K562 (cell line): ENCODE results near the gene CDKN1B. TPM values are rescaled to one million over a fixed set of nuclear protein-coding genes. Genes with fewer than 3 reads are reported as not detected.

Experiments used
- ATAC-seq: fragments of 200-7000 bp; cut with Tn5 transposase; 3 replicates; pipeline ENCODE4 v1.9.1; 2020; ENCODE audit warnings: moderate library complexity
- BruUV-seq: library from RNA; stranded (reverse); fragments of 400-500 nt; replicated peaks from 2 replicates; lab custom pipeline; 2021; lab: Mats Ljungman, UMichigan
- CTCF ChIA-PET: fragments of 300-600 bp; formaldehyde crosslinking; extraction: SDS; loops from one replicate; lab custom pipeline; 2021; ENCODE audit warnings: low intra/inter-chr PET ratio; lab: Yijun Ruan, JAX
- POLR2A ChIA-PET: fragments of 300-600, 350-650 bp; sonication (Branson Sonifier 250); formaldehyde crosslinking; extraction: SDS; loops from one replicate; lab custom pipeline; 2021; ENCODE audit warnings: antibody characterized with exemption, inconsistent platforms; lab: Yijun Ruan, JAX
- DNase-seq, 4 experiments: peaks; one replicate each; pipeline versions ENCODE4 v3.0.0 to v3.0.0-alpha.2; 2011 to 2018; ENCODE audit warnings: low spot score in 3 of 4, mixed read lengths in 3 of 4; ENCODE audit errors: extremely low read depth in 1 of 4
- FAIRE-seq: peaks from 2 replicates; lab custom pipeline; 2011; peaks lifted over from hg19 to GRCh38; lab: Jason Lieb, UNC
- H2AFZ ChIP-seq: 2 replicates; pipeline ENCODE4 v1.6.0; 2011; ENCODE audit warnings: low read depth, low read length, control low read depth, inconsistent platforms
- H3K27ac ChIP-seq: fragments of 200-600 bp; 3 replicates; pipeline ENCODE4 v1.8.0; 2011; ENCODE audit warnings: low read depth, mild to moderate bottlenecking, control low read depth, inconsistent platforms, low read length, moderate library complexity, mixed read lengths; ENCODE audit errors: extremely low read depth
- H3K27me3 ChIP-seq, 2 experiments: fragments of 300-600 bp in 1 of 2; 2 replicates in 1 of 2; 3 replicates in 1 of 2; pipeline versions ENCODE4 v1.6.0 to v1.8.0; 2011; ENCODE audit warnings: inconsistent platforms in 2 of 2, low read length in 2 of 2, mild to moderate bottlenecking in 1 of 2, mixed read lengths in 1 of 2, moderate library complexity in 1 of 2; ENCODE audit not compliant: control insufficient read depth in 2 of 2, insufficient read depth in 2 of 2
- H3K36me3 ChIP-seq: fragments of 300-600 bp; 3 replicates; pipeline ENCODE4 v1.8.0; 2011; ENCODE audit warnings: mild to moderate bottlenecking, low read length, inconsistent platforms; ENCODE audit not compliant: control insufficient read depth, insufficient read depth
- H3K4me1 ChIP-seq, 2 experiments: fragments of 200-600 bp in 1 of 2; replicated peaks in 1 of 2; 2 replicates in 1 of 2; 3 replicates in 1 of 2; pipeline versions ENCODE4 v1.5.1 to v1.8.0; 2011; ENCODE audit warnings: inconsistent platforms in 2 of 2, low read length in 2 of 2, mild to moderate bottlenecking in 1 of 2, mixed read lengths in 1 of 2, moderate library complexity in 1 of 2; ENCODE audit not compliant: control insufficient read depth in 2 of 2, insufficient read depth in 2 of 2
- H3K4me2 ChIP-seq: 2 replicates; pipeline ENCODE4 v1.6.1; 2011; ENCODE audit warnings: low read length, control low read depth, inconsistent platforms, mixed read lengths; ENCODE audit not compliant: insufficient read depth
- H3K4me3 ChIP-seq: fragments of 200-600 bp; sonication (generic), shearing (Covaris generic); 2 replicates; pipeline ENCODE4 v1.5.1; 2016; ENCODE audit warnings: control low read depth, inconsistent platforms
- H3K79me2 ChIP-seq: fragments of 200-600 bp; 3 replicates; pipeline ENCODE4 v1.8.0; 2011; ENCODE audit warnings: low read length, inconsistent platforms; ENCODE audit not compliant: control insufficient read depth, insufficient read depth
- H3K9ac ChIP-seq, 2 experiments: 2 replicates each; pipeline versions ENCODE4 v1.6.0 to v1.6.1; 2011; ENCODE audit warnings: low read depth in 2 of 2, low read length in 2 of 2, control low read depth in 1 of 2, inconsistent platforms in 1 of 2, mild to moderate bottlenecking in 1 of 2, mixed read lengths in 1 of 2; ENCODE audit not compliant: insufficient read depth in 1 of 2
- H3K9me1 ChIP-seq: one replicate; pipeline ENCODE4 v1.6.0; 2011; ENCODE audit warnings: inconsistent platforms, mild to moderate bottlenecking, low read length, moderate library complexity; ENCODE audit not compliant: control insufficient read depth, insufficient read depth
- H3K9me3 ChIP-seq: replicated peaks from 2 replicates; pipeline ENCODE4 v1.5.1; 2011; ENCODE audit warnings: low read depth, low read length, inconsistent platforms; ENCODE audit not compliant: control insufficient read depth, insufficient read depth
- H4K20me1 ChIP-seq: replicated peaks from 2 replicates; pipeline ENCODE4 v1.6.1; 2011; ENCODE audit warnings: low read length, inconsistent platforms, mixed read lengths; ENCODE audit not compliant: control insufficient read depth, insufficient read depth
- BCOR ChIP-seq: fragments of 450-650 bp; IDR thresholded peaks from 2 replicates; pipeline ENCODE4 v1.6.1; 2016
- CEBPG ChIP-seq, 3 experiments: fragments of 200-800 bp in 1 of 3; sonication (Bioruptor generic) in 1 of 3; sonication (generic) in 1 of 3; formaldehyde crosslinking in 1 of 3; IDR thresholded peaks in 2 of 3; conservative IDR thresholded peaks in 1 of 3; 2 replicates each; pipeline versions ENCODE4 v1.6.1 to v1.8.0; 2016 to 2022; ENCODE audit warnings: missing compliant biosample characterization in 2 of 3, missing genetic modification characterization in 2 of 3, mild to moderate bottlenecking in 1 of 3, missing genetic modification reagents in 1 of 3
- GATAD2A ChIP-seq: fragments of 450-650 bp; IDR thresholded peaks from 2 replicates; pipeline ENCODE4 v1.6.1; 2017
- MED1 ChIP-seq: sonication (generic); formaldehyde crosslinking; IDR thresholded peaks from 2 replicates; pipeline ENCODE4 v1.8.1; 2023; ENCODE audit warnings: missing genetic modification reagents, borderline replicate concordance
- MEF2D ChIP-seq: conservative IDR thresholded peaks from 2 replicates; pipeline ENCODE4 v1.6.1; 2016; ENCODE audit warnings: low read depth, missing genetic modification characterization, missing compliant biosample characterization
- MXI1 ChIP-seq: IDR thresholded peaks from 2 replicates; pipeline ENCODE4 v1.6.1; 2011; ENCODE audit warnings: low read depth, mild to moderate bottlenecking, improper control_type of control experiment, low read length
- PHTF2 ChIP-seq: fragments of 250-450 bp; sonication (Bioruptor Pico); IDR thresholded peaks from 2 replicates; pipeline ENCODE4 v1.5.0; 2021; ENCODE audit warnings: mild to moderate bottlenecking
- SIX5 ChIP-seq, 2 experiments: IDR thresholded peaks; 2 replicates each; pipeline ENCODE4 v1.6.1; 2011; ENCODE audit warnings: low read length in 2 of 2, borderline replicate concordance in 1 of 2, low read depth in 1 of 2, mild to moderate bottlenecking in 1 of 2, moderate library complexity in 1 of 2; ENCODE audit not compliant: insufficient read depth in 1 of 2
- SRSF3 ChIP-seq: fragments of 200-400 bp; formaldehyde crosslinking; IDR thresholded peaks from 2 replicates; pipeline ENCODE4 v1.6.1; 2016; ENCODE audit warnings: mild to moderate bottlenecking, low read length, moderate library complexity; ENCODE audit not compliant: insufficient read depth
- ZNF146 ChIP-seq: IDR thresholded peaks from one replicate; pipeline ENCODE4 v1.6.1; 2018; ENCODE audit warnings: missing compliant biosample characterization; ENCODE audit not compliant: unreplicated experiment
- ZNF253 ChIP-seq: fragments of 250-450 bp; sonication (Bioruptor Pico); conservative IDR thresholded peaks from 2 replicates; pipeline ENCODE4 v1.6.1; 2021; ENCODE audit warnings: mild to moderate bottlenecking
- ZNF589 ChIP-seq: fragments of 200-800 bp; sonication (Bioruptor generic); IDR thresholded peaks from 2 replicates; pipeline ENCODE4 v1.6.1; 2016; ENCODE audit warnings: low read depth, missing genetic modification characterization, missing compliant biosample characterization
- WGBS: fragments of 100-300 bp; shearing (Covaris generic); methylation state at CpG from one replicate; pipeline ENCODE4 v1.1.6; 2016; ENCODE audit warnings: low coverage, mixed read lengths; ENCODE audit not compliant: insufficient coverage; ENCODE audit errors: missing lambda C conversion rate; 5-methylcytosine and 5-hydroxymethylcytosine counted together
- in situ Hi-C: fragments of 300-500 bp; cut with MboI; formaldehyde crosslinking; loops from 4 replicates; pipeline ENCODE4 v1.15.0; 2018; ENCODE audit warnings: inconsistent platforms, mixed read lengths
- intact Hi-C: fragments of 100-400 bp; cut with micrococcal nuclease; formaldehyde crosslinking; loops from 2 replicates; pipeline ENCODE4 v1.14.2; 2022
- polyA plus RNA-seq, 8 experiments: library from polyadenylated mRNA; depleted of rRNA in 4 of 8; stranded (reverse) in 5 of 8; unstranded in 3 of 8; fragments of >200 nt; fragmentation: Nextera tagmentation in 2 of 8; fragmentation: Illumina TruSeq in 1 of 8; extraction: Ambion mirVana in 2 of 8; extraction: Trizol in 1 of 8; gene quantifications; 2 replicates each; pipeline versions ENCODE4 v1.2.1 to v1.2.3, GENCODE V29; 2011 to 2014; ENCODE audit warnings: inconsistent platforms in 1 of 8, missing spikeins in 1 of 8
- total RNA-seq, 7 experiments: library from RNA; depleted of rRNA in 6 of 7; stranded (reverse); fragments of >200 nt in 6 of 7; fragmentation: Illumina TruSeq in 2 of 7; extraction: Trizol in 2 of 7; gene quantifications; 2 replicates each; pipeline versions ENCODE4 v1.2.1 to v1.2.3, GENCODE V29; 2011 to 2021; ENCODE audit warnings: low replicate concordance in 1 of 7
- TF ChIP-seq, protein P1 (sequence below): fragments of 250-450 bp; sonication (Bioruptor Pico); IDR thresholded peaks from 2 replicates; pipeline ENCODE4 v1.4.0; 2020; ENCODE audit warnings: mild to moderate bottlenecking, moderate library complexity
- TF ChIP-seq, protein P2 (sequence below): sonication (generic); formaldehyde crosslinking; IDR thresholded peaks from 2 replicates; pipeline ENCODE4 v1.8.1; 2023; ENCODE audit warnings: missing genetic modification reagents, mild to moderate bottlenecking, borderline replicate concordance

CDKN1B gene
- total and polyA plus RNA-seq, 9 of the 15 experiments (the other 6 are each of a cell fraction or from before 2014, with no cell fraction given), result 2.6 to 35.2 (median 15.5) TPM

DNA sequence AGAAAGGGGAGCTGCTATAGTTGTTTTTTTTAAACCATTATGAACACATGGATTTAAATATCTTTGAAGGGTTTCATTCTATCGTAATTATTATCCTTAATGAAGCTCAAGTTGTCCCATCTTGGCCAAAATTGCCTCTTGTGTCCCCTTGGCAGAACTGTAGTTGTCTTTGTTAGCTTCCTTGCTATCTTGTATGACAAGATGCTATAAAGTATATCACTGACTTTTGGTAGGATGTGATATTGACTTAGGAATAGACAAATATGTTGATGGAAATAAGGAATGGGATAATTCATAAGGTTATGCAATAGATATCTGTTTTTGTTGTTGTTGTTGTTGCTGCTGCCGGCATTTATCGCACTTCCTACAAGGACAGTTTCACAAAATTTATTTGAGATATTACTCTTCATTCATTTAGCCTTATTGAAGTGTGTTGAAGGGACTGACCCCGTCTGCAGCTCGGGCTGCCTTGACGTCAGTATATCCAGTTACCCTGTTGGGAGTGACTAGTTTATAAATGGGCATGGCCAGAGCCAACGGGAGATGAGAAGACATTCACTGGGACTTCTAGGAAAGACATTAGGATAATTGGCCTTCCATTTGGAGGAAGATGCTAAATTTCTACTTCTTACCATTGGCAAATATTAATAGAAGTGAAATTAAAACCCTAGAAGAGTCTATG lies 42.2 kb downstream of the CDKN1B start:
- ChIA-PET CTCF (no interaction called here), POLR2A (no interaction called here)
- no peak for DNase-seq
- Histone ChIP-seq H3K27me3 (no peaks in the 10 kb centered on the region), H3K4me3 (no peak overlapping the region), H3K79me2 (no peaks in the 10 kb centered on the region), H3K4me2 (no peak overlapping the region), H3K9me3 (no peaks in the 10 kb centered on the region), H3K9ac (no peak overlapping the region), H3K4me1 (peaks cover 3 to 12% of the 10 kb centered on the region in 2 experiments; a peak in 3 of 5 replicates), H2AFZ (no peak overlapping the region), H3K27ac (no peak overlapping the region), H3K9me1 (no peaks in the 10 kb centered on the region), H4K20me1 (no peaks in the 10 kb centered on the region), H3K36me3 (no peaks in the 10 kb centered on the region)
- no peak for FAIRE-seq
- in situ Hi-C loops (no loop called here), intact Hi-C loops (no loop called here)
- 71% methylated on average over 7 of the region's 7 CpGs for WGBS
- no TSS peak for BruUV-seq
- ATAC-seq, result no peak
- TF ChIP-seq GATAD2A (no peak), BCOR (no peak), ZNF253 (no peak), ZNF589 (CRISPR knock-in tag) (peak; percentile 68), ZNF146 (CRISPR knock-in tag) (no peak), SRSF3 (no peak), MEF2D (no peak), SIX5 (IDR thresholded peaks at IDR 0.05; ENCODE audit: borderline replicate concordance in 1 of 2, insufficient read depth in 1 of 2, low read depth in 1 of 2, low read length in 2 of 2) (no peak), CEBPG (CRISPR knock-in tag; IDR thresholded peaks at IDR 0.05) (no peak), CEBPG (tag; conservative IDR thresholded peaks at IDR 0.05 in 1 of 2, IDR thresholded peaks at IDR 0.05 in 1 of 2) (peak in 1 of 2 experiments; percentile 24; a peak in 2 of 4 replicates), MXI1 (no peak), MED1 (CRISPR knock-in tag) (no peak), PHTF2 (CRISPR knock-in tag) (no peak)
- TF ChIP-seq, protein P1, sequence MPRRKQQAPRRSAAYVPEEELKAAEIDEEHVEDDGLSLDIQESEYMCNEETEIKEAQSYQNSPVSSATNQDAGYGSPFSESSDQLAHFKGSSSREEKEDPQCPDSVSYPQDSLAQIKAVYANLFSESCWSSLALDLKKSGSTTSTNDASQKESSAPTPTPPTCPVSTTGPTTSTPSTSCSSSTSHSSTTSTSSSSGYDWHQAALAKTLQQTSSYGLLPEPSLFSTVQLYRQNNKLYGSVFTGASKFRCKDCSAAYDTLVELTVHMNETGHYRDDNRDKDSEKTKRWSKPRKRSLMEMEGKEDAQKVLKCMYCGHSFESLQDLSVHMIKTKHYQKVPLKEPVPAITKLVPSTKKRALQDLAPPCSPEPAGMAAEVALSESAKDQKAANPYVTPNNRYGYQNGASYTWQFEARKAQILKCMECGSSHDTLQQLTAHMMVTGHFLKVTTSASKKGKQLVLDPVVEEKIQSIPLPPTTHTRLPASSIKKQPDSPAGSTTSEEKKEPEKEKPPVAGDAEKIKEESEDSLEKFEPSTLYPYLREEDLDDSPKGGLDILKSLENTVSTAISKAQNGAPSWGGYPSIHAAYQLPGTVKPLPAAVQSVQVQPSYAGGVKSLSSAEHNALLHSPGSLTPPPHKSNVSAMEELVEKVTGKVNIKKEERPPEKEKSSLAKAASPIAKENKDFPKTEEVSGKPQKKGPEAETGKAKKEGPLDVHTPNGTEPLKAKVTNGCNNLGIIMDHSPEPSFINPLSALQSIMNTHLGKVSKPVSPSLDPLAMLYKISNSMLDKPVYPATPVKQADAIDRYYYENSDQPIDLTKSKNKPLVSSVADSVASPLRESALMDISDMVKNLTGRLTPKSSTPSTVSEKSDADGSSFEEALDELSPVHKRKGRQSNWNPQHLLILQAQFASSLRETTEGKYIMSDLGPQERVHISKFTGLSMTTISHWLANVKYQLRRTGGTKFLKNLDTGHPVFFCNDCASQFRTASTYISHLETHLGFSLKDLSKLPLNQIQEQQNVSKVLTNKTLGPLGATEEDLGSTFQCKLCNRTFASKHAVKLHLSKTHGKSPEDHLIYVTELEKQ (CRISPR knock-in tag), result no peak
- TF ChIP-seq, protein P2, sequence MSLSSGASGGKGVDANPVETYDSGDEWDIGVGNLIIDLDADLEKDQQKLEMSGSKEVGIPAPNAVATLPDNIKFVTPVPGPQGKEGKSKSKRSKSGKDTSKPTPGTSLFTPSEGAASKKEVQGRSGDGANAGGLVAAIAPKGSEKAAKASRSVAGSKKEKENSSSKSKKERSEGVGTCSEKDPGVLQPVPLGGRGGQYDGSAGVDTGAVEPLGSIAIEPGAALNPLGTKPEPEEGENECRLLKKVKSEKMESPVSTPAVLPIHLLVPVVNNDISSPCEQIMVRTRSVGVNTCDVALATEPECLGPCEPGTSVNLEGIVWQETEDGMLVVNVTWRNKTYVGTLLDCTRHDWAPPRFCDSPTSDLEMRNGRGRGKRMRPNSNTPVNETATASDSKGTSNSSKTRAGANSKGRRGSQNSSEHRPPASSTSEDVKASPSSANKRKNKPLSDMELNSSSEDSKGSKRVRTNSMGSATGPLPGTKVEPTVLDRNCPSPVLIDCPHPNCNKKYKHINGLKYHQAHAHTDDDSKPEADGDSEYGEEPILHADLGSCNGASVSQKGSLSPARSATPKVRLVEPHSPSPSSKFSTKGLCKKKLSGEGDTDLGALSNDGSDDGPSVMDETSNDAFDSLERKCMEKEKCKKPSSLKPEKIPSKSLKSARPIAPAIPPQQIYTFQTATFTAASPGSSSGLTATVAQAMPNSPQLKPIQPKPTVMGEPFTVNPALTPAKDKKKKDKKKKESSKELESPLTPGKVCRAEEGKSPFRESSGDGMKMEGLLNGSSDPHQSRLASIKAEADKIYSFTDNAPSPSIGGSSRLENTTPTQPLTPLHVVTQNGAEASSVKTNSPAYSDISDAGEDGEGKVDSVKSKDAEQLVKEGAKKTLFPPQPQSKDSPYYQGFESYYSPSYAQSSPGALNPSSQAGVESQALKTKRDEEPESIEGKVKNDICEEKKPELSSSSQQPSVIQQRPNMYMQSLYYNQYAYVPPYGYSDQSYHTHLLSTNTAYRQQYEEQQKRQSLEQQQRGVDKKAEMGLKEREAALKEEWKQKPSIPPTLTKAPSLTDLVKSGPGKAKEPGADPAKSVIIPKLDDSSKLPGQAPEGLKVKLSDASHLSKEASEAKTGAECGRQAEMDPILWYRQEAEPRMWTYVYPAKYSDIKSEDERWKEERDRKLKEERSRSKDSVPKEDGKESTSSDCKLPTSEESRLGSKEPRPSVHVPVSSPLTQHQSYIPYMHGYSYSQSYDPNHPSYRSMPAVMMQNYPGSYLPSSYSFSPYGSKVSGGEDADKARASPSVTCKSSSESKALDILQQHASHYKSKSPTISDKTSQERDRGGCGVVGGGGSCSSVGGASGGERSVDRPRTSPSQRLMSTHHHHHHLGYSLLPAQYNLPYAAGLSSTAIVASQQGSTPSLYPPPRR (CRISPR knock-in tag), result no peak
